NCI-H82 (cell line): ENCODE measurements around the gene SORCS3.

ENCODE experiments used
- DNase-seq: peaks from one replicate; lab custom pipeline; 2025; lab: John Stamatoyannopoulos, UW

SORCS3 gene

DNA sequence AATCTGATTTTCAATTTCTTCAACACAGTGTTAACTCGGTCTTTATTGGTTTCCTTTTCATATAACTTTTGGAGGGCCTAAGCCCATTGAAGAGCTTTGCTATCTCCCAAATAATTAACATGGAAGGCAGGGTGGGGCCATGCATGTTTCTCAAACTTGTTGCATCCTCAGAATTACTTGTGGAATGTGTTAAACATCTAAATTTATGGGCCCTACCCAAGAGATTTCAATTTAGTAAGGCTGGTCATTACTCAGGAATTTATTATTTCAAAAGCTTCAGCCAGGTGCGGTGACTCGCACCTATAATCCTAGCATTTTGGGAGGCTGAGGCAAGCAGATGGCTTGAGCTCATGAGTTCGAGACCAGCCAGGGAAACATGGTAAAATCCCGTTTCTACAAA, 208.9 kb downstream of the SORCS3 start:
- no peak for DNase-seq

DNA sequence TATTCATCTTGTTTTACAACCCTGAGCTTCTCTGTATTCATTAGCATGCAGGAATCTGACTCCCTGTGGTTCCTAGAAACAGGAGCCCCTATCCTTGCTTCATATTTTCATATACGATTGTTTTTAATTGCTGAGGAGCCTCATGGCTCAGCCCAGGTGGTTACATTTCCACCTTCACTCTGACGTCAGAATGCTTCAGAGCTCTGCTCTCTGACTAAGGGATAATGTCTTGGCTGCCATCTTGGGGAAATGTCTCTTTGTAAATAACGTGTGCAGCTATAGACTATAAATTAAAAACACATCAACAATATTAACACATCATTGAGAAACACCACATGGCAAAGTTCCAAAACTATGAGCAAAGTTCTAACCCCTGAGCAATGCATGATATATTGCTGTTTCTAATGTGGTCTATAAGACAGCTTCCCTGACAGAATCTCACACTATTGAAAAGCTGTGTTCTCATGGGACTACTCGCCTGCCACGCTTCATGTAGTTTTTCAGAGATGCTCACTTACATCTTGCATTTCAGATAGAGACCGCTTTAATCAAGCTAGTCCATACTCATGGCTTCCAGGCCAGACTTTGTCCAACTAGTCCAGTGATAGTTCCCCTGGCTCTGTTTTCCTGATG, 227.0 kb downstream of the SORCS3 start:
- no peak for DNase-seq

- no peak for DNase-seq
Measured at GRCh38 chr10:104872691-104873090, 231.6 kb downstream of the SORCS3 start.

DNA sequence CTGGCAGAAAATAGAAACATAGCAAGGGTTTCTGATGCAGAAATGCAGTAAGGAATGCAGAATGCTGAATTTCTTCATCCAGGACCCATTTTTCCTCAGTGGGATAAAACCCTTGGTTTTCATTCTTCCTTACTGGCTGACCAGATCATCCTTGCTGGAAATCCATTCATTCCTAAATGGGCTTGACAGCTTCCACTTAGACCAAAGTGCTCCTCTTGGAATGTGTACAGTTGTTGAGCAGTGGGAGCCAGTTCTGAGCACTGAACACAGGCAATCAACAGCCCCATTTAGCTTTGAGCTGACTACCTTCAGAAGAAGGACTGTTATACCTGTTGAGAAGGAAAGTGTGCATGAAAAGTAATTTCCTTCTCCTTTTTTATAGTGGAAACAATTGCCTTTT, 232.1 kb downstream of the SORCS3 start:
- DNase-seq, result no peak

DNA sequence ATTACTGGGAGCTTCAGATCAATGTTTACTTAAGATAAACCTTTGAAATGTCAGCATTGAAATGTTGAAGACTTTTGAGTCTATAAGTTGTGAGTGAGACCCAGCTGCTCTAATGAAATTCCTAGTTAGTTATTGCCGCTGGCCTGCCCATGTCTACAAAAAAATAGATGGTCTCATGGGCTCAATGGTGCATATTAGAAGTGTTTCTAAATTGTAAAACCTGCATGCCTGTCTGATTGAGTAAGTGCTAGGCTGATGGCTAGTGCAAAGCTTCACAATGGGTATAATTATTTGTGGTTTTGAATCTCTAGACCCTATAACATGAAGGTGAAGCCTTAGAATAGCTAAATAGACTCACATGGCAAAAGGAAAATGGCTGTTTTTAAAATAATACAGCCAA, 234.5 kb downstream of the SORCS3 start:
- no peak for DNase-seq

- DNase-seq, result peak; percentile 1
Measured at GRCh38 chr10:104880624-104881398, 239.7 kb downstream of the SORCS3 start.

GRCh38 chr10:104881740-104882139, 240.7 kb downstream of the SORCS3 start:
- no peak for DNase-seq

- no peak for DNase-seq
Measured at GRCh38 chr10:104892879-104893617, 252.0 kb downstream of the SORCS3 start.

GRCh38 chr10:104893701-104894100, 252.6 kb downstream of the SORCS3 start:
- DNase-seq, result no peak

GRCh38 chr10:104894681-104895080, 253.6 kb downstream of the SORCS3 start:
- no peak for DNase-seq

DNA sequence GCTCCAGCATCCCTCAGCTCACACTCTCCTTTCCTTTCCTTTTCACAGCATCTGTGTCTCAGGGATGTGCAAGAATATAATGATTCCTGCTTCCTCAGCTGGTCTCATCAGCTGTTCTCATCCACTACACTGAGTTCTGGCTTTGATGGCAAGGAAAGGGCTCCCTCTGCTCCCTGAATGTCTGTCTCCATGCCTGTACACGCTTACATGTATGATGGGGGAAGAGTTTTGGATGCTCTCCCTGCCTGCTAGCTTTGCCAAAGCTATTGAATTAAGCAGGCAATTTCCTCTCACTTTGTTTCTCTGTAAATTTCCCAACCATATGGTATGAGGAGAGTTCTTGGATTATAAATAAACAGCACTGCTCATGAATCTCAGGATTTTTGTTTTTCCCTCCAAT, 254.5 kb downstream of the SORCS3 start:
- DNase-seq, result no peak

DNA sequence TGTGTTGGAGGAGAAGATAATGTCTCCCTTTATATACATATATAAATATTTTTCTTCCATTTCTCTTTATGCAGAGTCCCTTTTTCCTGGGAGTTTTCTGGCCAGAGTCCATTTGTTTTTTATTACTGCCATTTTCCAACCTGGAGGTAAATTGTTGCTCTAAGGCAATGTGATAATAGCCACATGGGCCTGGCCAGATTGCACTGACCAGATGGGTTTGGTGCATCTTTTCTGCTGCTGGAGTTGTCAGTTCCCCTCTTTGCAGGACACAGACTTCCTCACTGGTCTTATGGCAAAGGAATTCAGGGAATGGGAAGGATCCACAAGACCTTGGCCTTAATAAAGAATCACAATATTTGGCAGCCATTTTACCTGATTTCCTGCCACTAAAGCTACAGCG, 254.9 kb downstream of the SORCS3 start:
- no peak for DNase-seq

- peak; percentile 29 for DNase-seq
Measured at GRCh38 chr10:104897696-104898095, 256.6 kb downstream of the SORCS3 start.

GRCh38 chr10:104899779-104900178, 258.7 kb downstream of the SORCS3 start:
- peak; percentile 2 for DNase-seq

- no peak for DNase-seq
Measured at GRCh38 chr10:104903433-104903832, 262.3 kb downstream of the SORCS3 start.

DNA sequence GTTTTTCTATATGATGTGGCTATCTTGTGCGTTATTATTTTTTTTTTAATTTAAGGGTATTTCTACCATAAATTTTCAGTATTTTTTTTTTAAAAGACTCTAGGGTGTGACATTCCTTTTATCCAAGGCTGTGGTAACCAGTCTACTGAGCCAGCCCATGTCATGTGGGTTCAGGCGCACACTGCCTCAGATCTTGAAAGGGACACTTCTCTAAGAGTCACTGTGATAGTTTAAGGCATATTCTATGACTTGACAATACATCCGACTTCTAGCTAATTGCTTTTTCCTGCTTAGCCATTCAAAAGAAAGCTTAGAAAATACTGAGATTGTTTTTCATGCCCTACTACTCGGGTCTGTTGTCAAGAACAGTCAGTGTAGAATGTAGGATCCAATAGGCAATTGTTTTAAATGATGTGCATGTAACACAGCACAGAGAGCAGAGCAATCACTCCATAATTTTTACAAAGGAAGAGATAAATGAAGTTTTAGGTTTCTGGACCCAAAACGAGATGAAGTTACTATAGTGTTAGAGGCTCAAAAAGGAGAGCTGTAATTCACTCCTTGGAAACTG, 263.7 kb downstream of the SORCS3 start:
- DNase-seq, result no peak

- DNase-seq, result peak; percentile 3
Measured at GRCh38 chr10:104906112-104906511, 265.0 kb downstream of the SORCS3 start.

DNA sequence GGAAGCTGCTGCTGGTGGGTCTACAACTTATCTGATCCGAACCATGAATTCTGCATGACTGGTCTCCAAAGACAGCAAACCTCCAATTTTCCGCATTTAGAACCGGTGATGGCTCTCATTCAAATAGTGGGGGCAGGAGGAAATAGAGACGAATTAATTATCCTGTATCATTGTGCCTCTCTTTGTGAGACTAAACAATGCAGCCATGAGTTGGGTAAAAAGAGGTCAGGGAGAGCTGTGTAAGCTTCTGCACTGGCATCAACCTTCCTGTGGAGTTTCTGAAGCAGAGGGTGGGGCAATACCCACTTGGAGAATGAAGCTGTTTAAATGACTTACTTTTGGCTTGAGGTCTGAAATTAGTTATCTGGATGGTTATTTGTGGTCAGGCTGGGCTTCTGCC, 266.4 kb downstream of the SORCS3 start:
- DNase-seq, result no peak

- DNase-seq, result no peak
Measured at GRCh38 chr10:104908581-104908980, 267.5 kb downstream of the SORCS3 start.

DNA sequence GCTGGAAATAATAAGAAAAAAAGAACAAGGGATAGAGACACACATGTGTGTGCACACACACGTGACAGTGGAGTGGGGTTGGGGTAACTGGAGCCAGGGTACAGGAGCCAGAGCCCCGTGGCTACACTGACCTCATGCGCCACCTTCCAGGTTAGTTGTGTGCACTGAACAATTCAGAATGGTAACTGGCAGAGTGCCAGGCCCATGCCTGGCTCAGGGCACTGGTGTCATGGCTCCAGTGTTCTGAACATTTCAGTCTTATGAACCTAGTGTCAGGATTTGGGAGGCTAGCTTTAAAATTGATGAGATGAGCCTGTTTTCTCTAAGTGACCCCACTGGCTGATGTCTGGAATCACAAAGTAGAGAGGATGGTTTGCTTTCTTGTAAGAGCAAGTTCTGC, 269.6 kb downstream of the SORCS3 start:
- no peak for DNase-seq

GRCh38 chr10:104913390-104913789, 272.3 kb downstream of the SORCS3 start:
- no peak for DNase-seq

GRCh38 chr10:104920476-104920875, 279.4 kb downstream of the SORCS3 start:
- DNase-seq, result no peak

DNA sequence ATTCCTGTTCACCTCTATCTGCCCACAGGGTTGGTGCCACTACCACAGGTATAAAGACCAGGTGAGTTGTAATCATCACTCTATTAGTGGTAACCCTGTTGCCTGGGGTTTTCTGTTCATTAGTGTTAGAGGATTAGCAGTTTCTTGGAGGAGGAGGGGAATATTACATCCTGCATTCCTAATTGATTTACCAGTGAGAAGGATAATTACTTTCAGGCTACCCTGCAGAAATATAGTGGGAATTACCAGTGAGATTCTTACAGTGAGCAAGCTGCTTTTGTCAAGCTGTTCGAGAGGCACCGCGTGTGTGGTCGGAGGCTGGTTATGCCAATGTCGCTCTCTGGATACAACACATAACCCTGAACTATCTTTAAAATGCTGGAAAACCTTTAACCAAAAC, 280.7 kb downstream of the SORCS3 start:
- DNase-seq, result peak; percentile 39
